IMR-90 (cell line): ENCODE results near the gene TCFL5. TPM values are rescaled to one million over a fixed set of nuclear protein-coding genes. Genes with fewer than 3 reads are reported as not detected.

ENCODE experiments used
- ATAC-seq: fragments of 200-7000 bp; cut with Tn5 transposase; 2 replicates; pipeline ENCODE4 v1.9.1; 2020; ENCODE audit warnings: low read depth, mild to moderate bottlenecking, moderate library complexity
- BruUV-seq: library from RNA; stranded (reverse); fragments of 400-500 nt; replicated peaks from 2 replicates; lab custom pipeline; 2021; lab: Mats Ljungman, UMichigan
- CTCF ChIA-PET: fragments of 300-600 bp; formaldehyde crosslinking; extraction: SDS; loops from one replicate; lab custom pipeline; 2021; ENCODE audit warnings: antibody characterized with exemption; lab: Yijun Ruan, JAX
- POLR2A ChIA-PET: fragments of 300-600 bp; sonication (Branson Sonifier 250); formaldehyde crosslinking; loops from one replicate; lab custom pipeline; 2022; ENCODE audit warnings: antibody characterized with exemption; ENCODE audit not compliant: unreplicated experiment; lab: Charles Lee
- DNase-seq: peaks from one replicate; pipeline ENCODE4 v3.0.0; 2013
- H2AFZ ChIP-seq: replicated peaks from 2 replicates; pipeline ENCODE3; 2013; ENCODE audit warnings: low read length, mild to moderate bottlenecking; ENCODE audit not compliant: poor library complexity
- H2AK5ac ChIP-seq: 2 replicates; pipeline ENCODE4 v1.6.1; 2013; ENCODE audit warnings: low read depth, low read length, inconsistent platforms
- H2AK9ac ChIP-seq: replicated peaks from 2 replicates; pipeline ENCODE3; 2013; ENCODE audit warnings: mild to moderate bottlenecking, low read depth, low read length, moderate library complexity; ENCODE audit not compliant: poor library complexity
- H2BK120ac ChIP-seq: 2 replicates; pipeline ENCODE4 v1.6.1; 2013; ENCODE audit warnings: low read depth, low read length, inconsistent platforms
- H2BK15ac ChIP-seq: 3 replicates; pipeline ENCODE4 v1.6.1; 2013; ENCODE audit warnings: low read depth, low read length, inconsistent platforms
- H2BK20ac ChIP-seq: 2 replicates; pipeline ENCODE4 v1.6.1; 2013; ENCODE audit warnings: low read depth, mild to moderate bottlenecking, inconsistent platforms, low read length, moderate library complexity
- H2BK5ac ChIP-seq: 2 replicates; pipeline ENCODE4 v1.6.1; 2013; ENCODE audit warnings: mild to moderate bottlenecking, low read depth, low read length, inconsistent platforms; ENCODE audit not compliant: poor library complexity, severe bottlenecking
- H3K14ac ChIP-seq: replicated peaks from 2 replicates; pipeline ENCODE4 v1.6.1; 2013; ENCODE audit warnings: low read depth, low read length, inconsistent platforms
- H3K18ac ChIP-seq: 2 replicates; pipeline ENCODE4 v1.6.1; 2013; ENCODE audit warnings: low read depth, low read length, control low read depth
- H3K23ac ChIP-seq: 2 replicates; pipeline ENCODE4 v1.6.1; 2013; ENCODE audit warnings: low read depth, low read length, inconsistent platforms
- H3K27ac ChIP-seq: 2 replicates; pipeline ENCODE4 v1.5.1; 2013; ENCODE audit warnings: mild to moderate bottlenecking, control low read depth, low read length; ENCODE audit not compliant: insufficient read depth
- H3K27me3 ChIP-seq: 2 replicates; pipeline ENCODE4 v1.6.1; 2013; ENCODE audit warnings: low read length; ENCODE audit not compliant: control insufficient read depth, insufficient read depth
- H3K36me3 ChIP-seq: 2 replicates; pipeline ENCODE4 v1.6.1; 2013; ENCODE audit warnings: low read length, mixed read lengths; ENCODE audit not compliant: control insufficient read depth, insufficient read depth
- H3K4ac ChIP-seq: 2 replicates; pipeline ENCODE4 v1.6.1; 2013; ENCODE audit warnings: low read depth, low read length, inconsistent platforms
- H3K4me1 ChIP-seq: 2 replicates; pipeline ENCODE4 v1.6.1; 2013; ENCODE audit warnings: low read length, mixed read lengths; ENCODE audit not compliant: control insufficient read depth, insufficient read depth
- H3K4me2 ChIP-seq: 2 replicates; pipeline ENCODE4 v1.6.1; 2013; ENCODE audit warnings: low read depth, mild to moderate bottlenecking, control low read depth, low read length, moderate library complexity
- H3K4me3 ChIP-seq: 2 replicates; pipeline ENCODE4 v1.5.1; 2013; ENCODE audit warnings: low read depth, mild to moderate bottlenecking, control low read depth, low read length, moderate library complexity; ENCODE audit not compliant: insufficient read depth
- H3K56ac ChIP-seq: 2 replicates; pipeline ENCODE4 v1.6.1; 2013; ENCODE audit warnings: low read length, inconsistent platforms; ENCODE audit not compliant: insufficient read depth; ENCODE audit errors: extremely low read depth
- H3K79me1 ChIP-seq, 2 experiments: 2 replicates each; pipeline ENCODE4 v1.6.1; 2013; ENCODE audit warnings: low read length in 2 of 2, inconsistent platforms in 1 of 2, low read depth in 1 of 2
- H3K9ac ChIP-seq: 2 replicates; pipeline ENCODE4 v1.6.1; 2013; ENCODE audit warnings: low read depth, low read length, control low read depth
- H3K9me1 ChIP-seq: 2 replicates; pipeline ENCODE4 v1.6.1; 2013; ENCODE audit warnings: low read length, inconsistent platforms; ENCODE audit not compliant: insufficient read depth
- H3K9me3 ChIP-seq: 2 replicates; pipeline ENCODE4 v1.6.1; 2013; ENCODE audit warnings: low read length; ENCODE audit not compliant: control insufficient read depth, insufficient read depth
- H4K20me1 ChIP-seq: 2 replicates; pipeline ENCODE4 v1.6.1; 2013; ENCODE audit warnings: low read length, inconsistent platforms; ENCODE audit not compliant: insufficient read depth
- H4K5ac ChIP-seq: 2 replicates; pipeline ENCODE4 v1.6.1; 2013; ENCODE audit warnings: mild to moderate bottlenecking, low read depth, low read length, control low read depth
- H4K8ac ChIP-seq, 2 experiments: 2 replicates each; pipeline ENCODE4 v1.6.1; 2013; ENCODE audit warnings: low read depth in 2 of 2, low read length in 2 of 2, control low read depth in 1 of 2, inconsistent platforms in 1 of 2
- H4K91ac ChIP-seq: 2 replicates; pipeline ENCODE4 v1.6.1; 2013; ENCODE audit warnings: low read depth, low read length, inconsistent platforms; ENCODE audit not compliant: insufficient read depth
- BHLHE40 ChIP-seq: fragments of 150-350 bp; IDR thresholded peaks from 2 replicates; pipeline ENCODE4 v1.6.1; 2016; ENCODE audit warnings: mild to moderate bottlenecking, low read depth, low read length
- MAZ ChIP-seq: IDR thresholded peaks from 2 replicates; pipeline ENCODE4 v1.6.1; 2012; ENCODE audit warnings: low read depth, mild to moderate bottlenecking, low read length, improper control_type of control experiment, moderate library complexity, borderline replicate concordance
- MXI1 ChIP-seq: IDR thresholded peaks from 2 replicates; pipeline ENCODE4 v1.6.1; 2012; ENCODE audit warnings: low read depth, mild to moderate bottlenecking, low read length, moderate library complexity, borderline replicate concordance
- SMC3 ChIP-seq: fragments of 150-350 bp; IDR thresholded peaks from 2 replicates; pipeline ENCODE4 v1.6.1; 2016; ENCODE audit warnings: low read depth, mild to moderate bottlenecking, antibody characterized with exemption, low read length, moderate library complexity
- WGBS, 2 experiments: methylation state at CpG; one replicate each; pipeline versions ENCODE4 v1.1.5 to v1.1.7; 2013; ENCODE audit warnings: missing lambda C conversion rate in 2 of 2; ENCODE audit not compliant: insufficient read length in 1 of 2; ENCODE audit errors: extremely low coverage in 2 of 2; 5-methylcytosine and 5-hydroxymethylcytosine counted together
- dilution Hi-C: fragments of 300-500 bp; cut with HindIII; formaldehyde crosslinking; loops from one replicate; pipeline ENCODE4 v1.14.3; 2018; ENCODE audit warnings: low sequenced_read_pairs; ENCODE audit not compliant: unreplicated experiment
- in situ Hi-C: fragments of 300-500 bp; cut with MboI; formaldehyde crosslinking; loops from 3 replicates; pipeline ENCODE4 v1.14.3; 2019; ENCODE audit warnings: low sequenced_read_pairs, inconsistent platforms, mixed read lengths
- intact Hi-C: fragments of 100-400 bp; cut with micrococcal nuclease; formaldehyde crosslinking; loops from 2 replicates; pipeline ENCODE4 v1.10.0; 2022
- polyA plus RNA-seq, 3 experiments: library from polyadenylated mRNA; depleted of rRNA; stranded (reverse); fragments of >200 nt; gene quantifications; 2 replicates each; pipeline ENCODE4 v1.2.3, GENCODE V29; 2012; ENCODE audit warnings: low replicate concordance in 1 of 3
- total RNA-seq: library from RNA; depleted of rRNA; stranded (reverse); fragments of >200 nt; gene quantifications from 2 replicates; pipeline ENCODE4 v1.2.3, GENCODE V29; 2012

The TCFL5 gene
- total and polyA plus RNA-seq, 2 of the 4 experiments (the other 2 are of a cell fraction): 6.0 to 8.2 TPM

- no peak; the same call in 1 of the 2 replicates for TF ChIP-seq SMC3
These were observed 56.4 kb downstream of the TCFL5 start (continued) for GRCh38 chr20:62805155-62805710.

- Histone ChIP-seq H3K27ac (peak within 1 kb of the TSS; percentile 100), H3K4ac (peak within 1 kb of the TSS; percentile 96), H4K5ac (peak within 1 kb of the TSS; percentile 97), H3K14ac (peak within 1 kb of the TSS; percentile 91), H3K27me3 (no peaks in the 10 kb centered on the region), H2BK15ac (peak within 1 kb of the TSS; percentile 78; the same call in 1 of the 3 replicates), H2BK20ac (no peak within 1 kb of the TSS), H3K9me1 (no peaks in the 10 kb centered on the region), H2AFZ (peak within 1 kb of the TSS; percentile 96), H3K23ac (peak within 1 kb of the TSS; percentile 95), H3K56ac (peak within 1 kb of the TSS; percentile 32), H3K9ac (peak within 1 kb of the TSS; percentile 100), H2BK120ac (peak within 1 kb of the TSS; percentile 76), H2AK9ac (peak within 1 kb of the TSS; percentile 99), H3K36me3 (peaks cover 35% of the 10 kb centered on the region), H2BK5ac (peak within 1 kb of the TSS; percentile 96), H3K18ac (peak within 1 kb of the TSS; percentile 97), H3K9me3 (no peaks in the 10 kb centered on the region), H4K91ac (peak within 1 kb of the TSS; percentile 97), H3K79me1 (peaks cover 12 to 39% of the 10 kb centered on the region in 2 experiments), H3K4me3 (peak within 1 kb of the TSS; percentile 100), H4K8ac (peak within 1 kb of the TSS; percentile 86 to 99), H3K4me2 (peak within 1 kb of the TSS; percentile 94), H4K20me1 (peaks cover 38% of the 10 kb centered on the region), H3K4me1 (peaks cover 10% of the 10 kb centered on the region), H2AK5ac (peak within 1 kb of the TSS; percentile 99)
- intact Hi-C loops (loop anchor here (5.0 kb wide), 1 partner anchor 203 kb away; the partner anchor contains the start of gene BHLHE23), dilution Hi-C loops (no loop called here), in situ Hi-C loops (no loop called here)
- ATAC-seq (peak; percentile 62), DNase-seq (peak; percentile 38)
- ChIA-PET CTCF (no interaction called here), POLR2A (no interaction called here)
- WGBS, 2 experiments: 0% methylated on average over 9 of the region's 77 CpGs; no CpG with 5 or more reads in 1 of the 2 experiments
- no TSS peak for BruUV-seq
- TF ChIP-seq MXI1 (peak; percentile 60; the same call in 1 of the 2 replicates), BHLHE40 (no peak), MAZ (peak; percentile 79; the same call in 1 of the 2 replicates)
These were observed 56.9 kb downstream of the TCFL5 start, which contains the start of gene OGFR for GRCh38 chr20:62804627-62805154. OGFR (plus strand) TSS chr20:62804835; CDS start chr20:62804860, 25 bp downstream.
